ENCODE results near the gene PATL1. TPM values are rescaled to one million over a fixed set of nuclear protein-coding genes. Genes with fewer than 3 reads are reported as not detected.

PATL1 gene
- total and polyA plus RNA-seq, 2 of the 4 experiments (the other 2 are of a cell fraction): 3.9 to 29.7 TPM

DNA sequence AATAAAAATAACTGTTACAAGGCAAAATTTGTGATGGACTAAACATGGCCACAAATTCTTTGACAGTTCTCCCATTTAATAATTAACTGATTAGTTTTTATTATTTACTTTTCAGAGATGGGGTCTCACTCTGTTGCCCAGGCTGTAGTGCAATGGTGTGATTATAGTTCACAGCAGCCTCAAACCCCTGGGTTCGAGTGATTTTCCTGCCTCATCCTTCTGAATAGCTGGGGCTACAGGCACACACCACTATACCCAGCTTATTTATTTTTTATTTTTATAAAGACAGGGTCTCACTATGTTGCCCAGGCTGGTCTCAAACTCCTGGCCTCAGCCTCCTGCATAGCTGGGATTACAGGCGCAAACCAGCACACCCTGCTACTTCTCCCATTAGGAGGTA lies 4.5 kb upstream of the PATL1 start:
- DNase-seq (no peak), ATAC-seq (ENCODE audit: low read depth) (no peak)
- TF ChIP-seq RFX5 (IDR thresholded peaks at IDR 0.05; ENCODE audit: low read depth, low read length) (no peak), NFE2L2 (IDR thresholded peaks at IDR 0.05; ENCODE audit: low read depth, low read length) (no peak), RCOR1 (IDR thresholded peaks at IDR 0.05; ENCODE audit: insufficient replicate concordance, low read length) (no peak), CEBPB (IDR thresholded peaks at IDR 0.05; ENCODE audit: low read depth, low read length) (no peak), MXI1 (IDR thresholded peaks at IDR 0.05; ENCODE audit: borderline replicate concordance, low read depth, low read length) (no peak), FOS (IDR thresholded peaks at IDR 0.05; ENCODE audit: low read depth, low read length) (no peak), MAFK (IDR thresholded peaks at IDR 0.05; ENCODE audit: low read depth, low read length) (no peak), BHLHE40 (IDR thresholded peaks at IDR 0.05; ENCODE audit: low read depth, low read length) (no peak), MAZ (IDR thresholded peaks at IDR 0.05; ENCODE audit: borderline replicate concordance, low read depth, low read length) (no peak), SMC3 (IDR thresholded peaks at IDR 0.05; ENCODE audit: low read depth, low read length) (no peak), CHD1 (IDR thresholded peaks at IDR 0.05; ENCODE audit: low read depth, low read length) (no peak), RAD21 (IDR thresholded peaks at IDR 0.05; ENCODE audit: low read length) (no peak), POLR2A (IDR thresholded peaks at IDR 0.05; ENCODE audit: low read depth, low read length) (no peak)
- TF ChIP-seq, protein P1, sequence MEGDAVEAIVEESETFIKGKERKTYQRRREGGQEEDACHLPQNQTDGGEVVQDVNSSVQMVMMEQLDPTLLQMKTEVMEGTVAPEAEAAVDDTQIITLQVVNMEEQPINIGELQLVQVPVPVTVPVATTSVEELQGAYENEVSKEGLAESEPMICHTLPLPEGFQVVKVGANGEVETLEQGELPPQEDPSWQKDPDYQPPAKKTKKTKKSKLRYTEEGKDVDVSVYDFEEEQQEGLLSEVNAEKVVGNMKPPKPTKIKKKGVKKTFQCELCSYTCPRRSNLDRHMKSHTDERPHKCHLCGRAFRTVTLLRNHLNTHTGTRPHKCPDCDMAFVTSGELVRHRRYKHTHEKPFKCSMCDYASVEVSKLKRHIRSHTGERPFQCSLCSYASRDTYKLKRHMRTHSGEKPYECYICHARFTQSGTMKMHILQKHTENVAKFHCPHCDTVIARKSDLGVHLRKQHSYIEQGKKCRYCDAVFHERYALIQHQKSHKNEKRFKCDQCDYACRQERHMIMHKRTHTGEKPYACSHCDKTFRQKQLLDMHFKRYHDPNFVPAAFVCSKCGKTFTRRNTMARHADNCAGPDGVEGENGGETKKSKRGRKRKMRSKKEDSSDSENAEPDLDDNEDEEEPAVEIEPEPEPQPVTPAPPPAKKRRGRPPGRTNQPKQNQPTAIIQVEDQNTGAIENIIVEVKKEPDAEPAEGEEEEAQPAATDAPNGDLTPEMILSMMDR (conservative IDR thresholded peaks at IDR 0.05; ENCODE audit: low read depth, low read length): no peak
- TF ChIP-seq, protein P2, sequence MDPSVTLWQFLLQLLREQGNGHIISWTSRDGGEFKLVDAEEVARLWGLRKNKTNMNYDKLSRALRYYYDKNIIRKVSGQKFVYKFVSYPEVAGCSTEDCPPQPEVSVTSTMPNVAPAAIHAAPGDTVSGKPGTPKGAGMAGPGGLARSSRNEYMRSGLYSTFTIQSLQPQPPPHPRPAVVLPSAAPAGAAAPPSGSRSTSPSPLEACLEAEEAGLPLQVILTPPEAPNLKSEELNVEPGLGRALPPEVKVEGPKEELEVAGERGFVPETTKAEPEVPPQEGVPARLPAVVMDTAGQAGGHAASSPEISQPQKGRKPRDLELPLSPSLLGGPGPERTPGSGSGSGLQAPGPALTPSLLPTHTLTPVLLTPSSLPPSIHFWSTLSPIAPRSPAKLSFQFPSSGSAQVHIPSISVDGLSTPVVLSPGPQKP (IDR thresholded peaks at IDR 0.05; ENCODE audit: borderline replicate concordance, low read depth, low read length): no peak
- TF ChIP-seq, protein P3, sequence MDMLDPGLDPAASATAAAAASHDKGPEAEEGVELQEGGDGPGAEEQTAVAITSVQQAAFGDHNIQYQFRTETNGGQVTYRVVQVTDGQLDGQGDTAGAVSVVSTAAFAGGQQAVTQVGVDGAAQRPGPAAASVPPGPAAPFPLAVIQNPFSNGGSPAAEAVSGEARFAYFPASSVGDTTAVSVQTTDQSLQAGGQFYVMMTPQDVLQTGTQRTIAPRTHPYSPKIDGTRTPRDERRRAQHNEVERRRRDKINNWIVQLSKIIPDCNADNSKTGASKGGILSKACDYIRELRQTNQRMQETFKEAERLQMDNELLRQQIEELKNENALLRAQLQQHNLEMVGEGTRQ (IDR thresholded peaks at IDR 0.05; ENCODE audit: low read depth, low read length): no peak
- Histone ChIP-seq H3K27ac (ENCODE audit: insufficient read depth, low read length) (no peak overlapping the region), H3K4me3 (ENCODE audit: insufficient read depth, low read depth, low read length) (no peak overlapping the region), H3K79me1 (ENCODE audit: low read depth in 1 of 2, low read length in 2 of 2) (peaks cover 6 to 12% of the 10 kb centered on the region in 2 experiments; a peak in 3 of 4 replicates), H3K18ac (ENCODE audit: low read depth, low read length) (no peak overlapping the region), H2BK15ac (ENCODE audit: low read depth, low read length) (no peak overlapping the region), H3K9me3 (ENCODE audit: control insufficient read depth, insufficient read depth, low read length) (no peaks in the 10 kb centered on the region), H2AK5ac (ENCODE audit: low read depth, low read length) (no peak overlapping the region), H3K23ac (ENCODE audit: low read depth, low read length) (no peak overlapping the region), H2BK120ac (ENCODE audit: low read depth, low read length) (no peak overlapping the region), H3K14ac (replicated peaks; ENCODE audit: low read depth, low read length) (no peak overlapping the region), H3K9ac (ENCODE audit: low read depth, low read length) (no peak overlapping the region), H3K27me3 (ENCODE audit: control insufficient read depth, insufficient read depth, low read length) (no peaks in the 10 kb centered on the region), H2AK9ac (replicated peaks; ENCODE audit: low read depth, low read length, poor library complexity) (no peak overlapping the region), H3K56ac (ENCODE audit: extremely low read depth, insufficient read depth, low read length) (no peak overlapping the region), H3K4ac (ENCODE audit: low read depth, low read length) (no peak overlapping the region), H3K4me2 (ENCODE audit: low read depth, low read length) (no peak overlapping the region), H2BK5ac (ENCODE audit: low read depth, low read length, poor library complexity, severe bottlenecking) (no peak overlapping the region), H4K91ac (ENCODE audit: insufficient read depth, low read depth, low read length) (no peak overlapping the region), H3K4me1 (ENCODE audit: control insufficient read depth, insufficient read depth, low read length) (no peaks in the 10 kb centered on the region; the same call in 1 of the 2 replicates), H4K20me1 (ENCODE audit: insufficient read depth, low read length) (no peaks in the 10 kb centered on the region), H2AFZ (replicated peaks; ENCODE audit: low read length, poor library complexity) (no peak overlapping the region), H2BK20ac (ENCODE audit: low read depth, low read length) (no peak overlapping the region), H4K8ac (ENCODE audit: low read depth in 2 of 2, low read length in 2 of 2) (no peak overlapping the region), H3K36me3 (ENCODE audit: control insufficient read depth, insufficient read depth, low read length) (no peaks in the 10 kb centered on the region), H3K9me1 (ENCODE audit: insufficient read depth, low read length) (no peaks in the 10 kb centered on the region), H4K5ac (ENCODE audit: low read depth, low read length) (no peak overlapping the region)
- WGBS, 2 experiments (ENCODE audit: extremely low coverage in 2 of 2, insufficient read length in 1 of 2): no CpG with 5 or more reads among the region's 2 CpGs
- intact Hi-C loops (cut with micrococcal nuclease) (no loop called here), dilution Hi-C loops (cut with HindIII; ENCODE audit: low sequenced_read_pairs, unreplicated experiment) (no loop called here), in situ Hi-C loops (cut with MboI; ENCODE audit: low sequenced_read_pairs) (loop anchor here (10.0 kb wide), 1 partner anchor 122 kb away; no protein-coding TSS in a partner anchor)
- no TSS peak for BruUV-seq (replicated peaks)
- ChIA-PET CTCF (no interaction called here), POLR2A (ENCODE audit: unreplicated experiment) (no interaction called here)
